H9 (cell line): ENCODE data around the gene ERI3. TPM values are rescaled to one million over a fixed set of nuclear protein-coding genes. Genes with fewer than 3 reads are reported as not detected.

Experiments
- DNase-seq: peaks from one replicate; pipeline ENCODE4 v3.0.0-alpha.2; 2017
- H2AFZ ChIP-seq: one replicate; pipeline ENCODE4 v1.6.1; 2013; ENCODE audit warnings: mild to moderate bottlenecking, low read length, control low read depth, moderate library complexity
- H2AK5ac ChIP-seq: 2 replicates; pipeline ENCODE4 v1.6.1; 2013; ENCODE audit warnings: low read length, control low read depth, mixed read lengths; ENCODE audit not compliant: insufficient read length
- H2BK120ac ChIP-seq: one replicate; pipeline ENCODE4 v1.6.1; 2013; ENCODE audit warnings: low read depth, mild to moderate bottlenecking, low read length, control low read depth, inconsistent platforms; ENCODE audit not compliant: poor library complexity, severe bottlenecking
- H2BK12ac ChIP-seq: 2 replicates; pipeline ENCODE4 v1.6.1; 2013; ENCODE audit warnings: low read length, control low read depth, mixed read lengths, low read depth; ENCODE audit not compliant: insufficient read length
- H2BK15ac ChIP-seq: 2 replicates; pipeline ENCODE4 v1.6.1; 2013; ENCODE audit warnings: low read depth, low read length, control low read depth
- H2BK20ac ChIP-seq: one replicate; pipeline ENCODE4 v1.6.1; 2013; ENCODE audit warnings: low read depth, mild to moderate bottlenecking, low read length, control low read depth, inconsistent platforms; ENCODE audit not compliant: poor library complexity, severe bottlenecking
- H2BK5ac ChIP-seq: 2 replicates; pipeline ENCODE4 v1.6.1; 2013; ENCODE audit warnings: low read length, control low read depth, mixed read lengths; ENCODE audit not compliant: insufficient read length
- H3K14ac ChIP-seq: 2 replicates; pipeline ENCODE4 v1.6.1; 2013; ENCODE audit warnings: low read length, control low read depth; ENCODE audit not compliant: insufficient read depth
- H3K18ac ChIP-seq: 2 replicates; pipeline ENCODE4 v1.6.1; 2013; ENCODE audit warnings: low read depth, mild to moderate bottlenecking, mixed read lengths, low read length, control low read depth; ENCODE audit not compliant: insufficient read length
- H3K23ac ChIP-seq: 2 replicates; pipeline ENCODE4 v1.6.1; 2013; ENCODE audit warnings: low read length, control low read depth, mixed read lengths, low read depth; ENCODE audit not compliant: insufficient read length
- H3K23me2 ChIP-seq: 2 replicates; pipeline ENCODE4 v1.6.1; 2013; ENCODE audit warnings: low read depth, mild to moderate bottlenecking, mixed read lengths, low read length, control low read depth; ENCODE audit not compliant: insufficient read length, poor library complexity, severe bottlenecking
- H3K27ac ChIP-seq: 2 replicates; pipeline ENCODE4 v1.5.1; 2013; ENCODE audit warnings: low read length, control low read depth, mixed read lengths, low read depth; ENCODE audit not compliant: insufficient read length
- H3K27me3 ChIP-seq: 2 replicates; pipeline ENCODE4 v1.6.1; 2013; ENCODE audit warnings: low read length, control low read depth, inconsistent platforms; ENCODE audit not compliant: insufficient read depth
- H3K4ac ChIP-seq: 2 replicates; pipeline ENCODE4 v1.6.1; 2013; ENCODE audit warnings: low read depth, mild to moderate bottlenecking, control low read depth, inconsistent platforms, low read length, moderate library complexity
- H3K4me1 ChIP-seq: 2 replicates; pipeline ENCODE4 v1.6.1; 2013; ENCODE audit warnings: low read length, control low read depth, inconsistent platforms; ENCODE audit not compliant: insufficient read depth
- H3K4me2 ChIP-seq: 2 replicates; pipeline ENCODE4 v1.6.1; 2013; ENCODE audit warnings: low read length, control low read depth, mixed read lengths; ENCODE audit not compliant: insufficient read length, insufficient read depth
- H3K56ac ChIP-seq: 2 replicates; pipeline ENCODE4 v1.6.1; 2013; ENCODE audit warnings: low read depth, mild to moderate bottlenecking, mixed read lengths, low read length, control low read depth; ENCODE audit not compliant: insufficient read length
- H3K79me1 ChIP-seq: 2 replicates; pipeline ENCODE4 v1.6.1; 2013; ENCODE audit warnings: low read depth, mild to moderate bottlenecking, moderate library complexity, low read length, control low read depth, inconsistent platforms; ENCODE audit not compliant: insufficient read depth, poor library complexity, severe bottlenecking
- H3K79me2 ChIP-seq: 2 replicates; pipeline ENCODE4 v1.6.1; 2013; ENCODE audit warnings: low read length, control low read depth, inconsistent platforms; ENCODE audit not compliant: insufficient read depth
- H3K9ac ChIP-seq: 2 replicates; pipeline ENCODE4 v1.6.1; 2013; ENCODE audit warnings: low read length, control low read depth, mixed read lengths; ENCODE audit not compliant: insufficient read length; ENCODE audit errors: extremely low read depth
- H3K9me3 ChIP-seq: one replicate; pipeline ENCODE4 v1.6.1; 2013; ENCODE audit warnings: low read depth, low read length, inconsistent platforms; ENCODE audit not compliant: control insufficient read depth
- H3T11ph ChIP-seq: one replicate; pipeline ENCODE4 v1.6.1; 2013; ENCODE audit warnings: mild to moderate bottlenecking, low read length, control low read depth, inconsistent platforms
- H4K20me1 ChIP-seq: one replicate; pipeline ENCODE4 v1.6.1; 2013; ENCODE audit not compliant: control insufficient read depth, insufficient read length, insufficient read depth
- H4K5ac ChIP-seq: 2 replicates; pipeline ENCODE4 v1.6.1; 2013; ENCODE audit warnings: low read depth, mild to moderate bottlenecking, mixed read lengths, low read length, control low read depth; ENCODE audit not compliant: insufficient read length
- H4K8ac ChIP-seq: replicated peaks from 2 replicates; pipeline ENCODE4 v1.6.1; 2013; ENCODE audit warnings: low read length, control low read depth, mixed read lengths, low read depth; ENCODE audit not compliant: insufficient read length
- H4K91ac ChIP-seq: 2 replicates; pipeline ENCODE4 v1.6.1; 2013; ENCODE audit warnings: low read depth, mild to moderate bottlenecking, moderate library complexity, mixed read lengths, low read length, control low read depth; ENCODE audit not compliant: insufficient read length
- H3K27ac Mint-ChIP-seq, 3 experiments: 2 replicates in 2 of 3; 3 replicates in 1 of 3; pipeline ENCODE4 v1.8.0; 2020 to 2021; ENCODE audit warnings: mixed read lengths in 3 of 3, mild to moderate bottlenecking in 1 of 3, moderate library complexity in 1 of 3
- H3K27me3 Mint-ChIP-seq: 2 replicates; pipeline ENCODE4 v1.8.0; 2021; ENCODE audit warnings: low read depth, mild to moderate bottlenecking, moderate library complexity, mixed read lengths
- H3K36me3 Mint-ChIP-seq, 3 experiments: 2 replicates in 2 of 3; 3 replicates in 1 of 3; pipeline ENCODE4 v1.8.0; 2020 to 2021; ENCODE audit warnings: low read depth in 3 of 3, mixed read lengths in 3 of 3; ENCODE audit not compliant: insufficient read depth in 1 of 3
- H3K4me1 Mint-ChIP-seq, 2 experiments: 2 replicates each; pipeline ENCODE4 v1.8.0; 2020; ENCODE audit warnings: mixed read lengths in 2 of 2
- H3K4me3 Mint-ChIP-seq, 2 experiments: 2 replicates in 1 of 2; 3 replicates in 1 of 2; pipeline ENCODE4 v1.8.0; 2020 to 2021; ENCODE audit warnings: mild to moderate bottlenecking in 2 of 2, mixed read lengths in 2 of 2, moderate library complexity in 1 of 2
- H3K9me3 Mint-ChIP-seq, 2 experiments: 2 replicates in 1 of 2; 3 replicates in 1 of 2; pipeline ENCODE4 v1.8.0; 2020; ENCODE audit warnings: mild to moderate bottlenecking in 2 of 2, mixed read lengths in 2 of 2, moderate library complexity in 1 of 2
- CTCF ChIP-seq: fragments of 200-600 bp; sonication (generic); conservative IDR thresholded peaks from 3 replicates; pipeline ENCODE4 v1.8.0; 2021; ENCODE audit warnings: antibody characterized with exemption, mild to moderate bottlenecking
- WGBS: extraction: QIAGEN DNeasy Blood & Tissue Kit; methylation state at CpG from one replicate; pipeline ENCODE4 v1.1.7; 2013; ENCODE audit warnings: missing lambda C conversion rate, low lambda C conversion rate, mixed read lengths; ENCODE audit not compliant: insufficient read length; ENCODE audit errors: extremely low coverage; 5-methylcytosine and 5-hydroxymethylcytosine counted together
- total RNA-seq: library from RNA; stranded (reverse); gene quantifications from 2 replicates; pipeline ENCODE4 v1.2.1, GENCODE V29; 2021

Gene ERI3
- total RNA-seq, 1 experiment from 2014 or later, result 61.6 TPM

- Histone ChIP-seq H4K20me1 (no peaks in the 10 kb centered on the region), H3K4me1 (no peaks in the 10 kb centered on the region), H3T11ph (no peak overlapping the region), H2AK5ac (no peak overlapping the region), H3K9me3 (no peaks in the 10 kb centered on the region), H3K79me1 (no peaks in the 10 kb centered on the region), H3K27me3 (no peaks in the 10 kb centered on the region), H3K4me2 (no peak overlapping the region), H2BK12ac (no peak overlapping the region), H2BK20ac (no peak overlapping the region), H3K79me2 (no peaks in the 10 kb centered on the region), H3K23me2 (no peaks in the 10 kb centered on the region), H4K91ac (no peak overlapping the region), H2BK120ac (no peak overlapping the region), H2AFZ (no peak overlapping the region), H4K8ac (no peak overlapping the region), H3K18ac (no peak overlapping the region), H3K23ac (no peak overlapping the region), H2BK15ac (no peak overlapping the region), H3K4ac (no peak overlapping the region), H3K14ac (no peak overlapping the region), H4K5ac (no peak overlapping the region), H2BK5ac (no peak overlapping the region), H3K27ac (no peak overlapping the region), H3K56ac (no peak overlapping the region), H3K9ac (no peak overlapping the region)
- TF ChIP-seq CTCF, result no peak
- no CpG with 5 or more reads among the region's 10 CpGs for WGBS
- H3K4me1 Mint-ChIP-seq, result peaks cover 5 to 9% of the 10 kb centered on the region in 2 experiments; a peak in 2 of 4 replicates
- DNase-seq, result no peak
- no peaks in the 10 kb centered on the region for H3K27me3 Mint-ChIP-seq
- H3K36me3 Mint-ChIP-seq, result peaks cover 14 to 20% (median 20%) of the 10 kb centered on the region in 3 experiments; a peak in 6 of 7 replicates
- H3K4me3 Mint-ChIP-seq, result no peak overlapping the region
- H3K27ac Mint-ChIP-seq, result peak overlapping the region in 2 of 3 experiments; percentile 20 to 39; a peak in 2 of 7 replicates
- no peaks in the 10 kb centered on the region for H3K9me3 Mint-ChIP-seq
Measured at GRCh38 chr1:44292651-44293050, 62.4 kb downstream of the ERI3 start.
